GM12873 (cell line): ENCODE measurements around the gene HSPG2.

Experiments
- CTCF ChIP-seq: IDR thresholded peaks from 2 replicates; pipeline ENCODE4 v1.5.1; 2012; ENCODE audit warnings: low read depth, mild to moderate bottlenecking, moderate library complexity, low read length, control low read depth; ENCODE audit not compliant: insufficient read depth; ENCODE audit errors: missing control alignments

The HSPG2 gene

GRCh38 chr1:21853131-21853427 lies 84.0 kb downstream of the HSPG2 start:
- TF ChIP-seq CTCF = no peak

GRCh38 chr1:21852282-21853130 lies 84.6 kb downstream of the HSPG2 start:
- TF ChIP-seq CTCF = peak; percentile 10

GRCh38 chr1:21851430-21852250 lies 85.5 kb downstream of the HSPG2 start:
- no peak for TF ChIP-seq CTCF

- no peak for TF ChIP-seq CTCF
Measured at GRCh38 chr1:21849909-21850576, 87.1 kb downstream of the HSPG2 start.

- TF ChIP-seq CTCF = no peak
Measured at GRCh38 chr1:21848524-21849174, 88.5 kb downstream of the HSPG2 start.

- TF ChIP-seq CTCF = no peak
Measured at GRCh38 chr1:21847223-21848205, 89.6 kb downstream of the HSPG2 start.
